ENCODE measurements around the gene MTMR6.

DNA sequence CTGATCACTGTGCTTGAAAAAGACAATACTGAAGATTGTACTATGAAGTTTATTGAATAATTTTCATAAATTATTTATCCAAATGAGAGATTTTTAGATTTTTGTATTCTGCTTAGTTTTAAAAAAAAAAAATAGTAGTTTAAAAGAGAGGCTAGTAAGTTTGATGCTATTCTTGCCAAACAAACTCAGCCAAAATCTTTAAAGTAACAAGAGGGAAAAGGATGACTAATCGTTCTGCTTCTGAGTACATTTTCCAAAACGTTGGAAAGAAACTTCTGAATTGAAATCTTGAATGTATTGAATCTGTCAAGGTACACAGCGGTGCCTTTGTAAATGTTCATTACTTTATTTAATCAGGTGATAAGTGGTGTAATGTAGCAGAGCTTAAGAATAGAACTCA, 48.6 kb upstream of the MTMR6 start:
- TF ChIP-seq POLR2A (IDR thresholded peaks at IDR 0.05; ENCODE audit: low read depth) (no peak), EP300 (IDR thresholded peaks at IDR 0.05) (no peak)
- TF ChIP-seq, protein P1, sequence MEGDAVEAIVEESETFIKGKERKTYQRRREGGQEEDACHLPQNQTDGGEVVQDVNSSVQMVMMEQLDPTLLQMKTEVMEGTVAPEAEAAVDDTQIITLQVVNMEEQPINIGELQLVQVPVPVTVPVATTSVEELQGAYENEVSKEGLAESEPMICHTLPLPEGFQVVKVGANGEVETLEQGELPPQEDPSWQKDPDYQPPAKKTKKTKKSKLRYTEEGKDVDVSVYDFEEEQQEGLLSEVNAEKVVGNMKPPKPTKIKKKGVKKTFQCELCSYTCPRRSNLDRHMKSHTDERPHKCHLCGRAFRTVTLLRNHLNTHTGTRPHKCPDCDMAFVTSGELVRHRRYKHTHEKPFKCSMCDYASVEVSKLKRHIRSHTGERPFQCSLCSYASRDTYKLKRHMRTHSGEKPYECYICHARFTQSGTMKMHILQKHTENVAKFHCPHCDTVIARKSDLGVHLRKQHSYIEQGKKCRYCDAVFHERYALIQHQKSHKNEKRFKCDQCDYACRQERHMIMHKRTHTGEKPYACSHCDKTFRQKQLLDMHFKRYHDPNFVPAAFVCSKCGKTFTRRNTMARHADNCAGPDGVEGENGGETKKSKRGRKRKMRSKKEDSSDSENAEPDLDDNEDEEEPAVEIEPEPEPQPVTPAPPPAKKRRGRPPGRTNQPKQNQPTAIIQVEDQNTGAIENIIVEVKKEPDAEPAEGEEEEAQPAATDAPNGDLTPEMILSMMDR (IDR thresholded peaks at IDR 0.05): no peak
